Activated CD8-positive, alpha-beta memory T cell treated with anti-CD3 and anti-CD28 coated beads for 48 hours (primary cell): ENCODE results near the gene ICE1.
"Not testable (repeated sequence)": the region's sequence is repeated elsewhere in the genome, so short reads cannot be mapped to it uniquely, and the experiment has no call there.

Experiments used
- DNase-seq, 3 experiments: peaks; one replicate each; pipeline ENCODE4 v3.0.0-alpha.2; 2020; ENCODE audit warnings: low read depth in 2 of 3, low spot score in 2 of 3

ICE1 gene

GRCh38 chr5:5421961-5422818, at the start of gene ICE1:
Gene ICE1 (plus strand): TSS chr5:5422677. CDS start chr5:5422916, 239 bp downstream.
- peak; percentile 80 to 89 (median 84) for DNase-seq

GRCh38 chr5:5372930-5373329, 49.5 kb upstream of the ICE1 start:
- DNase-seq: no peak

GRCh38 chr5:5373351-5373989, 49.0 kb upstream of the ICE1 start:
- no peak for DNase-seq

GRCh38 chr5:5374009-5374715, 48.3 kb upstream of the ICE1 start:
- DNase-seq: no peak

- no peak for DNase-seq
These were observed 44.7 kb upstream of the ICE1 start for GRCh38 chr5:5377780-5378179.

- DNase-seq: no peak
These were observed 43.9 kb upstream of the ICE1 start for GRCh38 chr5:5378531-5378930.

GRCh38 chr5:5380298-5380697, 42.2 kb upstream of the ICE1 start:
- DNase-seq: no peak

- no peak for DNase-seq
These were observed 41.1 kb upstream of the ICE1 start for GRCh38 chr5:5381310-5381913.

GRCh38 chr5:5383461-5383860, 39.0 kb upstream of the ICE1 start:
- DNase-seq: no peak

GRCh38 chr5:5384660-5385330, 37.7 kb upstream of the ICE1 start:
- DNase-seq: no peak

- DNase-seq: no peak
These were observed 37.2 kb upstream of the ICE1 start for GRCh38 chr5:5385331-5385662.

- DNase-seq: no peak
These were observed 36.1 kb upstream of the ICE1 start for GRCh38 chr5:5386329-5386728.

- no peak for DNase-seq
These were observed 35.3 kb upstream of the ICE1 start for GRCh38 chr5:5387192-5387591.

- DNase-seq: no peak
These were observed 34.7 kb upstream of the ICE1 start for GRCh38 chr5:5387777-5388176.

GRCh38 chr5:5390121-5390869, 32.2 kb upstream of the ICE1 start:
- DNase-seq: not testable (repeated sequence)

- not testable (repeated sequence) for DNase-seq
These were observed 30.0 kb upstream of the ICE1 start for GRCh38 chr5:5392504-5392903.

GRCh38 chr5:5394384-5394986, 28.0 kb upstream of the ICE1 start:
- not testable (repeated sequence) for DNase-seq

GRCh38 chr5:5395093-5395492, 27.4 kb upstream of the ICE1 start:
- not testable (repeated sequence) for DNase-seq

- DNase-seq: no peak
These were observed 24.4 kb upstream of the ICE1 start for GRCh38 chr5:5398071-5398470.

- DNase-seq: no peak
These were observed 21.4 kb upstream of the ICE1 start for GRCh38 chr5:5401095-5401494.
